Measurements from ENCODE around the gene CLNK.
A peak's percentile ranks its signal among the peaks of the same experiment; 100 is the strongest.

Gene CLNK

DNA sequence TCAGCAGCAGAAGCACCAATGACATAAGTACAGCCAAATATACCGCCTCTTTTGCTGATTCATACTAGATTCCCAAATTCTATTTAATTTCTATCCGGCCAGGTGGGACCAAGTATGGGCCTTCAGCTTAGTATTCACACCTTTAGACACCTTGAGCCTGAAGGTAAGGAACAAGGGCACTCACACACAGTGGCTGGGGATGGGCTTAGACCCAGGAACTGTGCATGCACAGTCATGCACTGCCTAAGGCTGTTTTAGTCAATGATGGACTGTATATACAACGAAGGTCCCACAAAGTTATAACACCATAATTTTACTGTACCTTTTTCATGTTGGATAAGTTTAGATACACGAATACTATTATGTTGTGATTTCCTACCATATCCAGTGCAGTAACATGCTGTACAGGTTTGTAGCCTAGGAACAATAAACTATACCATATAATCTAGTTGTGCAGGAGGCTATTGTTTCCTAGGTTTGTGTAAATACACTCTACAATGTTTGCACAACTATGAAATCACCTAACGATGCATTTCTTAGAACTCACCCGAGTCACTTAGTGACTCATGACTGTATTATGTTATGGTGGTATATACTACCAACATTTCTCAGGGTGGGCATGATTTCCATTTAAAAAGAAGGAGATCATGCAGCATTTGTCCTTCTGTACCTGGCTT lies 9.7 kb upstream of the CLNK start:
- H3K4me3 ChIP-seq (replicated peaks in 1 of 2; ENCODE audit: low read depth in 2 of 2, low read length in 2 of 2): no peak overlapping the region
- no peak for DNase-seq (ENCODE audit: low read depth in 2 of 2)
- TF ChIP-seq, protein P1, sequence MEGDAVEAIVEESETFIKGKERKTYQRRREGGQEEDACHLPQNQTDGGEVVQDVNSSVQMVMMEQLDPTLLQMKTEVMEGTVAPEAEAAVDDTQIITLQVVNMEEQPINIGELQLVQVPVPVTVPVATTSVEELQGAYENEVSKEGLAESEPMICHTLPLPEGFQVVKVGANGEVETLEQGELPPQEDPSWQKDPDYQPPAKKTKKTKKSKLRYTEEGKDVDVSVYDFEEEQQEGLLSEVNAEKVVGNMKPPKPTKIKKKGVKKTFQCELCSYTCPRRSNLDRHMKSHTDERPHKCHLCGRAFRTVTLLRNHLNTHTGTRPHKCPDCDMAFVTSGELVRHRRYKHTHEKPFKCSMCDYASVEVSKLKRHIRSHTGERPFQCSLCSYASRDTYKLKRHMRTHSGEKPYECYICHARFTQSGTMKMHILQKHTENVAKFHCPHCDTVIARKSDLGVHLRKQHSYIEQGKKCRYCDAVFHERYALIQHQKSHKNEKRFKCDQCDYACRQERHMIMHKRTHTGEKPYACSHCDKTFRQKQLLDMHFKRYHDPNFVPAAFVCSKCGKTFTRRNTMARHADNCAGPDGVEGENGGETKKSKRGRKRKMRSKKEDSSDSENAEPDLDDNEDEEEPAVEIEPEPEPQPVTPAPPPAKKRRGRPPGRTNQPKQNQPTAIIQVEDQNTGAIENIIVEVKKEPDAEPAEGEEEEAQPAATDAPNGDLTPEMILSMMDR (IDR thresholded peaks at IDR 0.05; ENCODE audit: low read depth, low read length): no peak

DNA sequence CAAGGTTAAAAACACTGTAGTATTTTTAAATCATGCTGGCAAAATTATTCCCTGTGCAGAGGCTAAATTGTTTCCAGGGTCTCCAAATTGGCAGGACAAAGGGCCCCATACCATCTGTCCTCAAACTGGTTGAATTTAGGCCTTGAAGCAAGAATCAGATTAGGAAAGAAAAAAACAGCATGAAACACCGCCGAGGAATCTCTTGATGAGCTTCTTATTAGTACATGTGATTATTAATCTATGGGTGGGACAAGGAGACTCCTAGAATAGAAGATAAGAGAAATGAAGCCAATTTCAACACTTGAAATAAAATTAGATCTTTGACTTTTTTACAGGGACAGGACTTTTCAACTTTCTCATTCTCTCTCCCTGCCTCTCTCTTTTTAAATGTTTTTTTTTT lies 7.1 kb upstream of the CLNK start:
- DNase-seq (ENCODE audit: low read depth in 2 of 2): no peak
- TF ChIP-seq, protein P1 (IDR thresholded peaks at IDR 0.05; ENCODE audit: low read depth, low read length): no peak
- H3K4me3 ChIP-seq (replicated peaks in 1 of 2; ENCODE audit: low read depth in 2 of 2, low read length in 2 of 2): no peak overlapping the region

DNA sequence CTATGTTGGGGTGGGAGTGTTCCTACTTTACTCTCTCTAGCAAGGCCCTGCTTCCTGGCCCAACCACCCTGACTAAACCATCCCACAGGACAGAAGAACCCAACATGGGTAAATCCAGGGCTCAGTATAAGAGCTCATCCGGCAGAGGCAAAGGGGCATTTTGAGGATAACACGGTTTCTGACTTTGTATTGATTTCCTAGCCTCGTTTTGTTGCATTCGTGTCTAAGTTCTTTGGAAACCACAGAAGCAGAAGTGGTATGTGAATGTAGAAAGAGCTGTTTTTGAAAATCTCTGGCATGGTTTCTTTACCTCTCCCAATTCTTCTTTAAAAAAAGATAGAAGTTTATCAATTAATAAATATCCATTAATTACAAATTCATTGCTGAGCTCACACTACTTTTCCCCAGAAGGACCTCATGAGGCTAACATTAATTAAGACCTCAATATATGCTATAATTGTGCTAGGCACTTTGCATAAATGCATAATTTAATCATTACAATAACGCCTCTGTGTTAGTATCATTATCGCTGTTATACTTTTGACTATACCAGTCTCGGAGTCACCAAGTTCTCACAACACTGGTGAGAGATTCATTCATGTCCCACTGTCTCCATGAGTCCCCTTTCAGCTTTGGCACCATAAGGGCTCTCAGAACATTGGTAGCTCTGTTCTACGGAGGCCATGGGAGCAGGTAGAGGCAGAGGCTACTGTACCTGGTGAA lies 5.8 kb upstream of the CLNK start:
- no peak for DNase-seq (ENCODE audit: low read depth in 2 of 2)
- no peak overlapping the region for H3K4me3 ChIP-seq (replicated peaks in 1 of 2; ENCODE audit: low read depth in 2 of 2, low read length in 2 of 2)
- TF ChIP-seq, protein P1 (IDR thresholded peaks at IDR 0.05; ENCODE audit: low read depth, low read length): no peak

DNA sequence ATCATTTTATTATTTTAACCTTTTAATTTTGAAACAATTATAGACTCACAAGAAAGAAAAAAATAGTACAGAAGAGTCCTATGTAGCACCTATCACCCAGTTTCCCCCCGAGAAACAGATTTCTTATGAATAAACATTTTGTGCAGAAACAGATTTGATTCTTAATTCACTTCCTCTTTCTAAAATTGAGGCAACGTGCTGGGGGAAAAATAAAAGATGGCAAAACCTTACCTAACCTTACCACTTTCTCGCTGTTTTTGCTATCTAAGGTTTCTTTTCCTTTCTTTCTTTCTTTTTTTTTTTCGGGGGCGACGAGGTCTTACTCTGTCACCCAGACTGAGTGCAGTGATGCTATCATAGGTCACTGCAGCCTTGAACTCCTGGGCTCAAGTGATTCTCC lies 4.3 kb upstream of the CLNK start:
- TF ChIP-seq, protein P1 (IDR thresholded peaks at IDR 0.05; ENCODE audit: low read depth, low read length): no peak
- DNase-seq (ENCODE audit: low read depth in 2 of 2): no peak
- H3K4me3 ChIP-seq (replicated peaks in 1 of 2; ENCODE audit: low read depth in 2 of 2, low read length in 2 of 2): no peak overlapping the region

DNA sequence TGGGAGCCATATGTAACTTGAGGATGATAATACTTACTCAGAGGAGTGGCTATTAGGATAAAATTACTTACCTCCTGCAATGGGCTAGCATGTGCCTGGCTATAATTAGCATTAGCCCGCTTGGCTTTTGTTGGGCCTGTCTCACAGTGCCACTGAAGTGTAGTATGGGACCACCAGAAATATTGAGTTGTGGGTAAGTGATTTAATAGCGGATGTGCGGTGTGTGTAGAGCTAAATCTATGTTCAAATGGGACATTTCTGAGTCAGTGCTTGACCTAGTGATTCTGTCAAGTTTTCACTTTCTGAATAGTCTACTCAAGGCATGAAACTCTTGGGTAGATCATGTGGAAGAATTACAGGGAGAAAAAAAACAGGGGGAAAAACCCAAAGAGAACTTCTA lies 3.5 kb upstream of the CLNK start:
- TF ChIP-seq, protein P1 (IDR thresholded peaks at IDR 0.05; ENCODE audit: low read depth, low read length): no peak
- H3K4me3 ChIP-seq (replicated peaks in 1 of 2; ENCODE audit: low read depth in 2 of 2, low read length in 2 of 2): no peak overlapping the region
- DNase-seq (ENCODE audit: low read depth in 2 of 2): no peak

DNA sequence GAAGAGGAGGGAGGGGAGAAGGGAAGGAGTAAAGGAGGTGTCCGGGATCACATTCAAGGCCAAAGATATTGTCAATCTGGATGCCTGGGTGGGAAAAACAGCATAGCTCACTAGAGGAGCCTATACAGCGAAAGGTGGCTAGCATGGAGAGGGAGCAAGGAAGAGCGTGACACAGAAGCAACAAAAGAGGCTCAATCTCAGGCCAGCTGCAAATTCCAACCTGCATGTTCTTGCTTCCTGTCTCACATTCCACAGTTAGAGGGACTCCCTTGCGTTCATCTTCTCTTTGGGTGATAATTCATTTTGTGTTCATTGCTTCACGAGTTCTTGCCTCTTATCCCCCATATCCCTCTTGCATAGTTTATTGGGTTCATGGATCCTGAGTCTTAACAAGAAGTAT lies 3.0 kb upstream of the CLNK start:
- DNase-seq (ENCODE audit: low read depth in 2 of 2): peak in 1 of 2 donors; percentile 3
- TF ChIP-seq, protein P1 (IDR thresholded peaks at IDR 0.05; ENCODE audit: low read depth, low read length): no peak

More for the DNA sequence above, 3.0 kb upstream of the CLNK start:
- no peak overlapping the region for H3K4me3 ChIP-seq (replicated peaks in 1 of 2; ENCODE audit: low read depth in 2 of 2, low read length in 2 of 2)
